ENCODE measurements around the gene A1BG. TPM values are rescaled to one million over a fixed set of nuclear protein-coding genes. Genes with fewer than 3 reads are reported as not detected.

Gene A1BG
- total and polyA plus RNA-seq, 2 donors, result 59.3 to 77.3 TPM

GRCh38 chr19:58346961-58347929 lies 6.0 kb downstream of the A1BG start:
- Histone ChIP-seq H3K27me3 (ENCODE audit: control insufficient read depth in 2 of 2, insufficient read depth in 1 of 2, low read length in 1 of 2) (peaks cover 9 to 48% of the 10 kb centered on the region in 2 donors), H3K36me3 (ENCODE audit: control insufficient read depth in 2 of 2, insufficient read depth in 2 of 2, low read length in 1 of 2) (peaks cover 0 to 4% of the 10 kb centered on the region in 2 donors), H3K9me3 (ENCODE audit: control insufficient read depth in 2 of 2, insufficient read depth in 1 of 2, low read length in 1 of 2) (peaks cover 0 to 6% of the 10 kb centered on the region in 2 donors), H3K27ac (ENCODE audit: low read depth in 1 of 2, low read length in 1 of 2) (peak overlapping the region; percentile 89 to 93), H3K4me3 (ENCODE audit: low read length in 2 of 2) (peak overlapping the region; percentile 66 to 76), H3K4me1 (ENCODE audit: control insufficient read depth in 2 of 2, insufficient read depth in 2 of 2, low read length in 2 of 2) (peaks cover 4 to 24% of the 10 kb centered on the region in 2 donors)
- DNase-seq (ENCODE audit: low read depth in 6 of 9, low spot score in 9 of 9), result peak in 8 of 9 donors; percentile 34 to 87 (median 69)
- WGBS, result 1% methylated on average over 82 of the region's 82 CpGs

- Histone ChIP-seq H3K36me3 (ENCODE audit: control insufficient read depth in 2 of 2, insufficient read depth in 2 of 2, low read length in 1 of 2) (peaks cover 0 to 3% of the 10 kb centered on the region in 2 donors), H3K27ac (ENCODE audit: low read depth in 1 of 2, low read length in 1 of 2) (no peak overlapping the region), H3K4me1 (ENCODE audit: control insufficient read depth in 2 of 2, insufficient read depth in 2 of 2, low read length in 2 of 2) (peaks cover 4 to 24% of the 10 kb centered on the region in 2 donors), H3K27me3 (ENCODE audit: control insufficient read depth in 2 of 2, insufficient read depth in 1 of 2, low read length in 1 of 2) (peaks cover 9 to 33% of the 10 kb centered on the region in 2 donors), H3K4me3 (ENCODE audit: low read length in 2 of 2) (no peak overlapping the region), H3K9me3 (ENCODE audit: control insufficient read depth in 2 of 2, insufficient read depth in 1 of 2, low read length in 1 of 2) (peaks cover 0 to 6% of the 10 kb centered on the region in 2 donors)
- 95% methylated on average over 5 of the region's 5 CpGs for WGBS
- DNase-seq (ENCODE audit: low read depth in 6 of 9, low spot score in 9 of 9), result no peak
These were observed 7.7 kb downstream of the A1BG start for GRCh38 chr19:58345558-58345957.

GRCh38 chr19:58338825-58339558 lies 14.3 kb downstream of the A1BG start:
- Histone ChIP-seq H3K9me3 (ENCODE audit: control insufficient read depth in 2 of 2, insufficient read depth in 1 of 2, low read length in 1 of 2) (peaks cover 2 to 10% of the 10 kb centered on the region in 2 donors), H3K36me3 (ENCODE audit: control insufficient read depth in 2 of 2, insufficient read depth in 2 of 2, low read length in 1 of 2) (peaks cover 17 to 36% of the 10 kb centered on the region in 2 donors), H3K4me1 (ENCODE audit: control insufficient read depth in 2 of 2, insufficient read depth in 2 of 2, low read length in 2 of 2) (no peaks in the 10 kb centered on the region), H3K27me3 (ENCODE audit: control insufficient read depth in 2 of 2, insufficient read depth in 1 of 2, low read length in 1 of 2) (no peaks in the 10 kb centered on the region), H3K27ac (ENCODE audit: low read depth in 1 of 2, low read length in 1 of 2) (no peak overlapping the region), H3K4me3 (ENCODE audit: low read length in 2 of 2) (no peak overlapping the region)
- WGBS, result 94% methylated on average over 30 of the region's 30 CpGs
- DNase-seq (ENCODE audit: low read depth in 6 of 9, low spot score in 9 of 9), result no peak

GRCh38 chr19:58338336-58338735 lies 15.0 kb downstream of the A1BG start:
- peaks cover 2 to 10% of the 10 kb centered on the region in 2 donors for H3K9me3 ChIP-seq (ENCODE audit: control insufficient read depth in 2 of 2, insufficient read depth in 1 of 2, low read length in 1 of 2)
- no peaks in the 10 kb centered on the region for H3K4me1 ChIP-seq (ENCODE audit: control insufficient read depth in 2 of 2, insufficient read depth in 2 of 2, low read length in 2 of 2)
- WGBS, result 99% methylated on average over 11 of the region's 11 CpGs
- peaks cover 17 to 36% of the 10 kb centered on the region in 2 donors for H3K36me3 ChIP-seq (ENCODE audit: control insufficient read depth in 2 of 2, insufficient read depth in 2 of 2, low read length in 1 of 2)
- H3K27ac ChIP-seq (ENCODE audit: low read depth in 1 of 2, low read length in 1 of 2), result no peak overlapping the region
- H3K4me3 ChIP-seq (ENCODE audit: low read length in 2 of 2), result no peak overlapping the region
- no peaks in the 10 kb centered on the region for H3K27me3 ChIP-seq (ENCODE audit: control insufficient read depth in 2 of 2, insufficient read depth in 1 of 2, low read length in 1 of 2)
- DNase-seq (ENCODE audit: low read depth in 6 of 9, low spot score in 9 of 9), result no peak

GRCh38 chr19:58336820-58337219 lies 16.5 kb downstream of the A1BG start:
- H3K36me3 ChIP-seq (ENCODE audit: control insufficient read depth in 2 of 2, insufficient read depth in 2 of 2, low read length in 1 of 2), result peaks cover 17 to 36% of the 10 kb centered on the region in 2 donors
- no peak overlapping the region for H3K4me3 ChIP-seq (ENCODE audit: low read length in 2 of 2)
- DNase-seq (ENCODE audit: low read depth in 6 of 9, low spot score in 9 of 9), result no peak
- no peaks in the 10 kb centered on the region for H3K27me3 ChIP-seq (ENCODE audit: control insufficient read depth in 2 of 2, insufficient read depth in 1 of 2, low read length in 1 of 2)
- no peaks in the 10 kb centered on the region for H3K4me1 ChIP-seq (ENCODE audit: control insufficient read depth in 2 of 2, insufficient read depth in 2 of 2, low read length in 2 of 2)
- no peak overlapping the region for H3K27ac ChIP-seq (ENCODE audit: low read depth in 1 of 2, low read length in 1 of 2)
- peaks cover 2 to 10% of the 10 kb centered on the region in 2 donors for H3K9me3 ChIP-seq (ENCODE audit: control insufficient read depth in 2 of 2, insufficient read depth in 1 of 2, low read length in 1 of 2)
- 99% methylated on average over 4 of the region's 4 CpGs for WGBS

- peaks cover 2 to 10% of the 10 kb centered on the region in 2 donors for H3K9me3 ChIP-seq (ENCODE audit: control insufficient read depth in 2 of 2, insufficient read depth in 1 of 2, low read length in 1 of 2)
- DNase-seq (ENCODE audit: low read depth in 6 of 9, low spot score in 9 of 9), result no peak
- H3K36me3 ChIP-seq (ENCODE audit: control insufficient read depth in 2 of 2, insufficient read depth in 2 of 2, low read length in 1 of 2), result peaks cover 16 to 36% of the 10 kb centered on the region in 2 donors
- no peaks in the 10 kb centered on the region for H3K27me3 ChIP-seq (ENCODE audit: control insufficient read depth in 2 of 2, insufficient read depth in 1 of 2, low read length in 1 of 2)
- WGBS, result 96% methylated on average over 1 of the region's 1 CpG
- H3K4me3 ChIP-seq (ENCODE audit: low read length in 2 of 2), result no peak overlapping the region
- no peaks in the 10 kb centered on the region for H3K4me1 ChIP-seq (ENCODE audit: control insufficient read depth in 2 of 2, insufficient read depth in 2 of 2, low read length in 2 of 2)
- H3K27ac ChIP-seq (ENCODE audit: low read depth in 1 of 2, low read length in 1 of 2), result no peak overlapping the region
These were observed 17.1 kb downstream of the A1BG start for GRCh38 chr19:58336216-58336615.

GRCh38 chr19:58335630-58336029 lies 17.7 kb downstream of the A1BG start:
- Histone ChIP-seq H3K9me3 (ENCODE audit: control insufficient read depth in 2 of 2, insufficient read depth in 1 of 2, low read length in 1 of 2) (peaks cover 2 to 10% of the 10 kb centered on the region in 2 donors), H3K27me3 (ENCODE audit: control insufficient read depth in 2 of 2, insufficient read depth in 1 of 2, low read length in 1 of 2) (no peaks in the 10 kb centered on the region), H3K4me3 (ENCODE audit: low read length in 2 of 2) (no peak overlapping the region), H3K27ac (ENCODE audit: low read depth in 1 of 2, low read length in 1 of 2) (no peak overlapping the region), H3K4me1 (ENCODE audit: control insufficient read depth in 2 of 2, insufficient read depth in 2 of 2, low read length in 2 of 2) (no peaks in the 10 kb centered on the region), H3K36me3 (ENCODE audit: control insufficient read depth in 2 of 2, insufficient read depth in 2 of 2, low read length in 1 of 2) (peaks cover 13 to 36% of the 10 kb centered on the region in 2 donors)
- DNase-seq (ENCODE audit: low read depth in 6 of 9, low spot score in 9 of 9), result no peak
- 92% methylated on average over 3 of the region's 3 CpGs for WGBS

GRCh38 chr19:58334691-58335249 lies 18.5 kb downstream of the A1BG start:
- WGBS, result 96% methylated on average over 19 of the region's 19 CpGs
- H3K36me3 ChIP-seq (ENCODE audit: control insufficient read depth in 2 of 2, insufficient read depth in 2 of 2, low read length in 1 of 2), result peaks cover 13 to 36% of the 10 kb centered on the region in 2 donors

More at GRCh38 chr19:58334691-58335249, 18.5 kb downstream of the A1BG start:
- Histone ChIP-seq H3K9me3 (ENCODE audit: control insufficient read depth in 2 of 2, insufficient read depth in 1 of 2, low read length in 1 of 2) (peaks cover 2 to 10% of the 10 kb centered on the region in 2 donors), H3K27ac (ENCODE audit: low read depth in 1 of 2, low read length in 1 of 2) (no peak overlapping the region), H3K4me1 (ENCODE audit: control insufficient read depth in 2 of 2, insufficient read depth in 2 of 2, low read length in 2 of 2) (no peaks in the 10 kb centered on the region), H3K4me3 (ENCODE audit: low read length in 2 of 2) (no peak overlapping the region), H3K27me3 (ENCODE audit: control insufficient read depth in 2 of 2, insufficient read depth in 1 of 2, low read length in 1 of 2) (no peaks in the 10 kb centered on the region)
- DNase-seq (ENCODE audit: low read depth in 6 of 9, low spot score in 9 of 9), result no peak

Measured in thymus (tissue), 11 donors.